Prostate gland (tissue), 2 donors: ENCODE results near the gene GNG10.

Experiments
- CTCF ChIP-seq, 4 experiments: fragments of 200-600 bp in 2 of 4; fragments of 450-650 bp in 2 of 4; sonication (generic) in 2 of 4; IDR thresholded peaks; 1 replicate in 3 of 4; 2 replicates in 1 of 4; pipeline ENCODE4 v1.5.1; 2016 to 2019; ENCODE audit warnings: antibody characterized with exemption in 4 of 4, mild to moderate bottlenecking in 2 of 4, moderate library complexity in 2 of 4
- POLR2A ChIP-seq: fragments of 450-650 bp; IDR thresholded peaks from one replicate; pipeline ENCODE4 v1.6.1; 2016; ENCODE audit warnings: antibody characterized with exemption, mild to moderate bottlenecking

- TF ChIP-seq POLR2A (no peak), CTCF (IDR thresholded peaks at IDR 0.05) (no peak)
Measured at GRCh38 chr9:111712369-111712768, 51.0 kb downstream of the GNG10 start.
